HG03565 (cell line): Measurements from ENCODE around the gene TBC1D17.

ENCODE experiments used
- ATAC-seq: cut with Tn5 transposase; IDR thresholded peaks from one replicate; pipeline ENCODE4 v1.9.1; 2021; ENCODE audit warnings: mild to moderate bottlenecking, moderate library complexity; ENCODE audit not compliant: unreplicated experiment

Gene TBC1D17

DNA sequence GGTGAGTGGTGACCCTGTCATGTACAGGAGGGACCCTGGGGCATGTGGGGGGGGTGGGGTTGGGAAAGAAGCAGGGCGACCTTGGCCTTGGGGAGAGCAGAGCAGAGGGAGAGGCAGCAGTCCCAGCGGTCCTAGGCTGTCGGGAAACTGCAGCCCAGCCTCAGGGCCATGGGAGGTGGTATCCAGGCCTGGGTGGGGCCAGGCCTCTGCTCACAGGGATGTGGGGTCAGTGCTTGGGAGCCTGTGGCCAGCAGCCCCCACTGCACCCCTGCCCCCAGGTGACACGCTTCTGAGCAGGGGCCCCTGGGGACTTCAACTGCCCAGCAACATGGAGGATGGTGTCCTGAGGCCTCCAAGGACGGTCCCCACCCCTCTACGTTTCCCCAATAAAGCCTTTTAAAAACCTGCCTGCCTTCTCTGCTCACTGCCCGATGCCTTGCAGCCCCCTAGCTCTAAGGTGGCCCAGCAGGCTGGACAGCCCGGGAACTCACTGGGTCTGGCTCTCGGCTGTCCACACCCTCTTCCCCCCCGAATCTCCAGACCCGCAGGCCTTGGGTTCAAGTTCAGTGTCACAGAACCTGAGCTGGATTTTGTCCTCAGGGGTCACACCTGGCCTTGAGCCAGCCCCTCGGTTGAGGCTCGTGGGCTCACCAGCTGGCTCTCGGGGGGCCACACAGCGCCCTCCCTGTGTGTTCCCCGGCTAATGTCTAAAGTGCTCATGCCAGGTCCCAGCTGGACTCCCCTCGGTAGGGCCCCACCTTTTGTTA lies 17.0 kb upstream of the TBC1D17 start:
- ATAC-seq, result no peak

DNA sequence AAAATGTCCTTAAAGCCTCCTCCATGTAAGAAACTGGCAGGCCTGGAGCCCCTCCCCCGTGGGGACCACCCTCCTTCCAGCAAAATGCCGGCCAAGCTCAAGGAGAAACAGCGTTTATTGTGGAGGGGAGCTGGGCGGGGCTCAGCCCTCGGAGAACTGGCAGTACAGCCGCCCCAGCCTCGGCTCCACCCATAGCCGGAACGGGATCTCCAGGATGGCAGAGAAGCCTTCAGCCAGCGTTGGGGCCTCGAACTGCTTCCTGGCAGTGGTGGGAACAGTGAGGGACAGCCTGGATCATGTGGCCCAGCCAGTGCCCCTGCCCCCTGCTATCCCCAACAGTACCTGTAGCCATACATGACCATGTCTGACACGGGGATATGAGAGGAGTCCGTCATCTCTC lies 16.4 kb upstream of the TBC1D17 start:
- ATAC-seq, result no peak

DNA sequence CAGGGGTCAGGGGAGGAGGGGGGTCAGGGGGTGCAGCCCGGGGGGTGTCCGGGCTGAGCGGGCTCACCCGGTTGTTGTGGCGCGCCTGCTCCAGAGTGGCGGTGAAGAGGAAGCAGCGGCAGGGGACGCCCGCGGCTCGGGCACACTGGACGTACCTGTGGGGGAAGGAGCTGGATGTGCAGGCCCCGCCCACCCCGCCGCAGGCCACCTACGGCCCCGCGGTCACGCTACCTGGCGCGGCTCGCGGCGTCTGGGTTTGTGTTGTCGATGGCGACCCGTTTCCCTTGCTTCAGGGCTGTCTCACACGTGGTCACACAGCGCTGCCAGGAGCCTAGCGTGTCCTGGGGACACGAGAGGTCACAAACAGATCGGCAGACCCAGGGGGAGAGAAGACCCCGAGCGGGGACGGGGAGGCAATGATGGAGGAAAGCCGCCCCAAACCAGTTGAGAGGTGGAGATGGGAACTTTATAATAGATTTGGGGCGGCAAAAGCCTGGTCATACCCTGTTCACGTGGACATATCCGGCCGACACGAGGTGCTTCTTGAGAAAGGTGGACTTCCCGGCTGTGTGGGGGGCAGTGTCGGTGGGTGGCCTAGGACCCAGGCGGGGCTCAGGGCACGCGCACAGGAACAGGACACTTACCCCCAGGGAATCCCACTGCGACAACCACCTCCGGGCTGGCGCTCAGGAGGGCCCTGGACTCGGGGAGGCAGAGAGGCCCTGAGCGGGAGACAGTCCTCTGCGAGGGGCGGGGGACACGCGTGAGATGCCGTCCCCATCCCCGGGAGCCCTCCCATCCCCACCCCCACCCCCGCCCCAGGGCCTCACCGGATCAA lies 15.7 kb upstream of the TBC1D17 start:
- ATAC-seq, result no peak

DNA sequence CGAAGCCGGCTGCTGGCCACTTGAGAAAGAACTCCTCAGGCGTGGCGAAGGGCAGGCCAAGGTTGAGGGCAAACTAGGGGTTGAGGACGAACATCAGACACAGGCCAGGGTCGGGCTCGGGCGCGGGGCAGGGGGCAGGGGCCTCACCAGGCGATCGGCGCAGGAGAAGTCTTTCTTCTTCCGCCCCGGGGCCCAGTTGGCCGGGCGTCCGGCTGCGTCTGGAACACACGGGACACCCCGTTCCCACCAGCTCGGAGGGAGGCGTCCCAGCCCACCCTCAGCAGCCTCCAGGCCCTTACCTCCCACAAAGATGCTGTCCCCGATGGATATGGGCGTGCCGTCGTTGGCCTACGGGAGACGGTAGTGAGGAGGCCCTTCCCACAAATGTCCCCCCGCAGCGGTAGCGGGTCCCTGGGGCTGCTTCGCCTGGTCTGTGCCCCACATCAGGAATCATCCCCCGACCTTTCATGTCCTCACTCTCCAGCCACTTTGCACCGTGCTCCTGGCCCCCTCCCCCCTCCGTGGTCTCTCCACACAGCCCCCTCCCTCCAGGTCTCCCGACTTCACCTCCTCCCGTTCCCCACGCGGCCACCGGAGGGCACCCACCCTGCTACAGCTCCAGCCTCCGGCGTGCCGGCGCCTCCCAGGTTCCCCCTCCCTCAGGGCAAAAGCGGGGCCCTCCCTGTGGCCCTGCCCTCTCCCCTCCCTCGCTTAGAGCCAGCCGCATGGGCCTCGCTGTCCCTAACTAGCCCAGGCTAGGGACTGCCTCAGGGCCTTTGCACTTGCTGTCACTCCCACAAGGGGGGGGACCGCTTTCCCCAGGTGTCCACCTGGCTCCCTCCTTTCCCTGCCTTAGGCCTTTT lies 14.9 kb upstream of the TBC1D17 start:
- no peak for ATAC-seq

DNA sequence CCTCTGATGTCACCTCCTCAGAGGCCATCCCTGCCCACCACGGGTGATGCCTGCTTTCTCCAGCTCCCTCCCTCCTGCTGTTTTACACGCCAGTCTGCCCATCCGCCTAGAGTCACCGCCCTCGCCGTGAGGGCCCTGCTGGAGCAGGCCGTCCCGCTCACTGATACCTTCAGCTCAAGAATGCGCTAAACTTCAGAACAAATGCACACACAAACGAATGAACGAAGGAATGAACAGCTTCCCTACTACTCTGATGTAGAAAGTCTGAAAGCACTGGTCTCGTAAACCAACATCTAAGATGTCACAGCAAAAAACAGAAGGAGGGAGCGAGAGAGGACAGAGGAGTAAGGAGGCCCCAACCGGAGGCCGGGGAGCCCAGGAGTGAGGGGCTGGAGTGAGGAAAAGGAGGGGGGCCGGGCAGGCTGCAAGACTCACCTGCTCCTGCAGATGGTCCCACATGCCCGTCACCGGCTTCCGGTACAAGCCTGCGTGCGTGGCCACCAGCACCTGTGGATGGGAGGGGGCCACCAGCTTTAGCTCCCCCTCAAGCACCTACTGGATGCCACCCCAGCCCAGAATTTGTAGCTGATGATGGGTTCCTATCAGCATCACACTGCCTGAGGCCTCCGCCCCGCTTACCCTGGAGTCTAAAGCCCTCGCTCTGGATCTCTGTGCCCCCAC lies 14.1 kb upstream of the TBC1D17 start:
- ATAC-seq, result no peak

DNA sequence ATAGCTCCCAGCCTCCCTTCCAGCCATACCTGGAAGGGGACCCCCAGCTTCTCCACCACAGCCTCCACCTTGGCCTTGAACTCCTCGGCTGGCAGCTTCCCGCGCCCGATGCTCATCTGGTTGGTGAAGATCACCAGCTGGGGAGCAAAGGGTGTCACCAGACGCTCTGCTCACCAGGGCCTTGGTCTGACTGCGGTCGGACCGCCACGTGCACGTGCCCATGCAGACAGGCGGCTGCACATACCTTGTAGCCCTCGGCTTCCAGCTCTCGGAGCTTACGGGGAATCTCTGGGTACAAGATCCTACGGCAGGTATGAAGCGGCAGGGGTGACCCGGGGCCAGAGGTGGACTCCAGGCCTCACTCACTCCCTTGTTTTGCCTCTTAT lies 13.6 kb upstream of the TBC1D17 start:
- no peak for ATAC-seq

DNA sequence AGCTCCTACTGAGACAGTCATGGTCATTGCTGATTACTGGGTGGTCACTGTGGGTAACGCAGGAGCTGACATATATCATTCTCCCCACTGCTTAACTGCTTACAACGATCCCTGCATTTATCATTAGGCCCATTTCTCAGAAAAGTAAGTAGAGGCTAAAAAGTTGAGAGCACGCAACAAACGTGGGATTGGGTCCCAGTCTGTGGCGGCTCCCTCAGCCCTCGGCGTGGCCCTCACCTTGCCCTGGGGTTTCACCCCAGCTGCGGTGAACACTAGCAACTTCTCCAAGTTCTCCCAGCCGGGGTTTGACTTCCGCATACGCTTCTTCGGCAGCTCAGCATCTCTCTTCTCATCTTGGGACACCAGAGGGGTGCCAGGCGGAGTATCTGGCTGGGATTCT lies 12.6 kb upstream of the TBC1D17 start:
- no peak for ATAC-seq

DNA sequence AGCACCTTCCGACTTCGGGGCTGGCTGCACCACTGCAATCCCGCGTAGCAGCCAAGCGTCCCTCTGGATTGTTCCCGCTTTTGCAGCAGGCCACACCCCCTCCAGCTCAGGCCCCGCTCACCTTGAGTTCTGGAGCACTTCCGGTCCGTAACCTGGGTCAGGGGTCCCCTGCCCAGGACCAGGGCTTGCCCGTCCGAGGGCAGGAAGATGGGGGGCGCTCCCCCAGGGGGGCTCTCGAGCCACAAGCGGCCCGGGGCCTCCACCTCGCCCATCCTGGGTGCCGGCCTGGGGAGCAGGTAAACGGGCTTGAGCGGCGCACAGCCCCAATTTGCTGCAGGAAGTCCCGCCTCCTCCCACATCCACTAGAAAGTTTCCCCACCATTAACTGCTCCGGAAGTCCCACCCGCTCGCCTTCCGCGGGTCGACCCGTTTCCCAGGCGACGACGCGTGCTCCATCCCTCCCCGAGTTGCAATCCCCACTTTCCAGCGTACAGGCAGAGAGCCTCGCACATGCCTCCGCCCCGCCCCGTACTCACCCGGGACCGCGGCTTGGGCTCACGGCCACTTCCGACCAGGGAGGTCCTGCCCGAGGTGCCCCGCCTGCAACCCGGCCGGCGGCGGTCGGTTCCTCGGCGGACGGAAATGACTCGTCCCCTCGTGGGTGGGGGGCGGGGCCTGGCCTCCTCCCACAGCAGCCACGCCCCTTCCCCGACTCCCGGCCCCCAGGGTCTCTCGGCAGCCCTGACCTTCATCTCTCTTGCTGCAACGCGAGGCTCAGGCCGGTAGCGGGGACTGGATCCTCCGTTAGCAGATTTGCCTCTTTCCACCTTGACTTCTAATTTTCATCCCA lies 10.3 kb upstream of the TBC1D17 start, which contains the start of gene PNKP:
Gene PNKP, minus strand, starts transcription at position 644 of the 850 bp plus-strand sequence. Its CDS starts 372 bp downstream, at position 272.
- ATAC-seq, result peak; percentile 32

DNA sequence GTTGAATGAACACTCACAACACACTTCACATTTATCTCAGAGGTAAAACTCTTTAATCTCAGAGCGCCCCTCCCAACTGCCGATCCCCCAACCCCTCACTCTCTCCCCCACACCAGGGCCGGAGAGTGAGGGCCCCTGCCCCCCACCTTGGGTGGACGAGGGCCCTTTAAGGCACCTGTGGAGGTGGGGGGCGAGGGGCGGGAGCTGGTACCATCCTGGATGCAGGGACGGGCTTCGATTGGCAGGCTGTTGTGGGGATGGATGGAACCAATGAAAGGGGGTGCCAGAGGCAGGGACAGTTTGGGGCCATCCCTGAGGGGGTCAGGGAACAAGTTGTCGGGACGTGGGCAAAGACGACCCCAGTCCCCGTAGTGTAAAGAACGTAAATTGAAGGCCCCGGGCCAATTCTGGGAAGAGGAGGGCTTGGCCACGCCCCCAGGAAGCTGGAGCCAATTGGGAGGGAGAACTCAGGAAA lies 8.5 kb upstream of the TBC1D17 start:
- ATAC-seq, result no peak

DNA sequence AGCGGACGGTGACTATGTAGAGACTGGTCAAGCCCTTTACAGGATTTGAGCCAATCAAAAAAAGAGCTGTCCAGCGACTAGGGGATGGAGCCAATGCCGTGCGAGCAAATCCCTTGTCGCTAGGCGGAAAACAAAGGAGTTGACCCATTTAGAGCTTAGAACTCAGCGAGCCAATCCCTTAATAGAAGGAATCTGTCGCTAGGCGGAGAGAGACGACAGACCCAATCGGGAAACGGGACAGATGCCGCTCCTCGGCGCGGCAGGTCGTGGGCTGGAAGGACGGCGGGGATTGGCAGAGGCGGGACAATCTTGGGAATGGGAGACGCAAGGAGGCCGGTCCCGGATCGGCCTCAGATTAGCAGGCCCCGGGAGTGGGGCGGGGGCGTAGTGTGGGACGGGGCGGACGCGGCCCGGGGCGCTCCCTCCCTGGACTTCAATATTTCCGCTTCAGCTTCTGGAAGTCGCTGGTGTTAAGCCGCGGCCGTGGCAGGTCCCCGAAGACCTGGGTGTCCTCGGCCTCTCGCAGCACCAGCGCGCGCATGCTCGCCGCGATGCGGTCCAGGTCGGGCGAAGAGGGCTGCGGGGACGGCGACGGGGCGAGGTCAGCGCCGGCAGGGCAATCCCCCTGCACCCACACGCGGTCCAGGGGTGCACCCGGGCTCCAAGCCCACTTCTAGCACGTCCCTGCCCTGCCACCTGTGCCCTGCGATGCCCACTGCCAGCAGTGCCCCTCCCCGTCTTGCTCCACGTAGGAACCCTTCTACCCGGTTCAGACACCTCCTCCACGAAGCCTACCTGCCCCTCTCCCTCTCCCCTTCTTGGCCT lies 7.8 kb upstream of the TBC1D17 start:
- peak; percentile 61 for ATAC-seq

DNA sequence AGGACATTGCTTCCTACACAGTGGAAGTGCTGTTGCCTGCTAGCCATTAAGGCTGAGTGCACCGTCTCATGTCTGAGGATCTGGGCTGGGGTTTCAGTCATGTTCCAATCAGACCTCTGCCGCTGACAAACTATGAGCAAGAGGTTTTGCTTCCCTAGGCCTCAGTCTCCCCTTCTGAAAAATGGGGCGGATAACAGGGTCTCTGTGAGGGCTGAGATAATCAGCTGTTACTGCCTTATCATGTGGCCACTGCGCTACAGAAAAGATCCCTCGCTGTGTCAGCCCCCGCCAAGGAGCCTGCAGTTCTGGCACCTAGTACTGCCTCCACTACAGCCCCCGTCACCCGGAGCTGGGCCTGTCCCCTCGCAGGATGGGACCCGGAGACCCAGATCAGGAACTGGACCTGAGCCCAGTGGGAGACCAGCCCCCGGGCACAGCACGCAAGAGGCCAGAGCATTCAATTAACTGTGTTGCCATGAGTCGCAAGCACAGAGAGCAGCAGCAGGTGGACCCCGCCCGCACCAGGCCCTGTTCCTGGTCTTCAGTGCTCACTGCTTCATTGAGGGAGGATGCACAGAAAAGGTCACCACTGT lies 7.1 kb upstream of the TBC1D17 start:
- ATAC-seq, result no peak

DNA sequence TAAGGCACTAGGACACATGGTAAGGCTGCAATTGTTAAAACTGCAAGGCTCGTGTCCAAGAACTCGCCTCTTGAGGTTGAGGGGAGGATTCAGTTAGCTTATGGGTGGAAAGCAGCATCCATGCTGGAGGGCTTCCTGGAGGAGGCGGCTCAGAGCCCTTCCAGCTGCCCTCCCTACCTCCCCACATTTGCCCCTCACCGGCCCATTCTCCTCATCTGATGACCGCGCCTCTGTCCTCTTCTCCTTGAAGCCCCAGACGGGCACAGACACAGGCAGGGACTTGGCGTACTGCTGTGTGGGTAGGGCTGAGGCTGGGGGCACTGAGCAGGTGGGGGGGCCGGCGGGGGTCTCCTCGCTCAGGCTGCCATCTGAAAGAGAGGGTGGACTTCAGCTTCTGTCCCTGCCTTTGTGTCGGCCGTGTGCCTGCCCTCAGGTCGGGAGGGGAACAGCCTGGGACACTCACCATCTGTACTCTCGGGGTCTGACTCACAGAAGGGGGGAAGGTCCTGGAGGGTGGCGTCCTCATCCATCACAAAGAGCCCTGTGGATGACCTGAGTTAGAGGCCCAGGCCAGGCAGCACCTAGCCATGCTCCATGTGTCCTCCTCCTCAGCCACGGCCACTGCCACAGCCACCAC lies 6.0 kb upstream of the TBC1D17 start:
- no peak for ATAC-seq

DNA sequence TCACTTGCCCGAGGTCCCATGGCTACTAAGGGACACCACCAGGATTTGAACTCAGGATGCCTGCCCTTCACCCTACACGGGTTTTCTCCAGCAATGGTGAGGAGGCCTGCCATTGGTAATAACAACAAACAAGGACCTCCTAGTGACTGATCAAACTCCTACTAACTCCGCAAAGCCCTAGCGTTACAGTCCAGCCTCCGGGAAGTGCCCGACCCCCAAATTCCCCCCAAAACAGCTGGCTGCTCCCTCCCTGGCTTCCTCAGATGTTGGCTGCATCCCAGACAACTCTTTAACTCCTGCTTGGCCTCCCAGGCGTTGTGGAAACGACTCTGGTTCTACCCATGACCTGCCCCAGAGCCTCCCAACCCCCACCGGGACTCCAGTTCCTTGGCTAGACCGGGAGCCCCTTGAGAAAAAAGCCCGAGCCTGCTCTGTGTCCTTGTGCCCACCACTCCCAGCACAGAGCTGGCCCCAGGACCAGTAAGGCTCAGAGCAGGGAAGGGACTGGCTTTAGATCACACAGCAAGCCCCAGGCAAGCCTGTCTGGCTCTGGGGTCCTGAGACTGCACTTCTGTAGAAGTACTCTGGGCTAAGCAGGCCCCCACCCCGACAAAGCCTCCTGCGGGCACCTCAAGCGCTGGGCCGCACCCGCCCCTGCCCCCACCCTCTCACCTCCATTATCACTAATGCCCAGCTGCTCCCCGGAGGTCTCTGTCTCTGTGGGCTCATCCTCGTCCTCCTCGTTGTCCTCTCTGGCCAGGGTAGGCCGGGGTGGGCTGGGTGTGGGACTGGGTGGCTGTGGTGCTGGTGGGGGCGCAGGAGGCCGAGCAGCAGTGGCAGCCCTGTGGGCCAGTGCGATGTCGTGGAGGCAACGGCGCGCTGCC lies 5.0 kb upstream of the TBC1D17 start:
- ATAC-seq, result no peak

DNA sequence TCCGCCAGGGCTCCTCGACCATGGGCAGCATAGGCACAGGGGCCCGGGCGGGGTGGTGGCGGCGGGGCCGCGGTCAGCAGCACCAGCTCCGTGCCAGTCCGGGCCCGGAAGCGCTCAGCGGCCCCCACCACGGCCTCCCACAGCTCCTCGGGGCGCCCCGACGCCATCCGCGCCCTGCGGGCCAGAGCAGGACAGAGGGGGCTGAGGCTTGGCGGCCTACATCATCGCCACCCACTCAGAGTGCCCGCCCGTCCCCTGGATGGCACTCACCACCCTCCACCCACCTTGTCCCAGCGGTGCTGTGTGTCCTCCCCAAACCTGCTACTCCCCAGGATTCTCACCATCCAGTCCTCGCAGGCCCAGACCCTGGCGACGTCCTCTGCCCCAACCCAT lies 4.4 kb upstream of the TBC1D17 start:
- no peak for ATAC-seq

DNA sequence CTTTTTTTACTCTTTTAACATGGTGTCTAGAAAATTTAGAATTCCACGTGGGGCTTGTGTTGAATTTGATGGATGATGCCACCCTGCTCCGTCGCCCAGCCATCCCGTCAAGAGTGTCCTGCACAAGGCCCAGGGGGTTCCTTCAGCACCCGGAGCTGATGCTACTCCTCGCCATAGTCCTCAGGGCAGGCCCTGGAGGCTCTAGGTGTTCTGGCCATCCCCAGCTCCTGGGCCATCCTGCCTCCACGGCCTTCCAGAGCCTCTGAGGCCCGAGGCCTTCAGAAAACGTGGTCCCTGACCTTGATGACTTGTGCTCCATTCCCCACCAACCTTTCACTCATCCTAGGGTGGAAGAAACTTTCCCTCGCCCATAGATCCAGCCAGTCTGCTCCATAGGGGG lies 3.7 kb upstream of the TBC1D17 start:
- no peak for ATAC-seq

DNA sequence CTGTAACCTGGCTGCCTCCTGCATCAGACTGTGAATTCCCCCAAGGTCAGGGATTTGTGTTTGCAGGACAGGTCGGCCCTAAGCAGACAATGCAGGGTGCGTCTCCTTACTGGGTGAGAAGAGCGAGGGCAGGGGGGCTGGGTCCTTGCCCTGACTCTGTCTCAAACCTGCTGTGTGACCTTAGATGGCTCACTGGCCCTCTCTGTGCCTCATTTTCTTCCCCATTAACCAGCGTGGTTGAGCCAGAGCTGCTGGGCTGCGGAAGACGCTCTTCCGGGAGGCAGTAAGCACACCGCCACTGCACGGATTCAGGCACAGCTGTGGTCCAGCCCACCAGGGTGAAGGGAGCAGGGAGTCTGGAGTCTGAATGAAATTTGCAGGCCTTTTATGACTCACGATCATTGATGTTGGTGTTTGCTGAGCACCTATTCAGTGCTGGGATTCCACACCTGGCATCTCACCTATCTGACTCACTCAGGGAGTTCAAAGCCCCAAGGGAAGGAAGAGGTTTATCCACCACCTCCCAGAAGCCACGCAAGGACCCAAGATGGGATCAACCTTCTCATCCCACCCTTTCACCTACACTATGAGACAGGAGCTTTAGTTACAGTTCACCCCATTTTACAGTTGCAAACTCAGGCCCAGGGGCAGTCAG lies 2.9 kb upstream of the TBC1D17 start:
- no peak for ATAC-seq
